HEK293T (cell line): ENCODE data around the gene PRSS57.
"Not testable (repeated sequence)": the region's sequence is repeated elsewhere in the genome, so short reads cannot be mapped to it uniquely, and the experiment has no call there.

Experiments used
- CTCF ChIA-PET: fragments of 350-600 bp; formaldehyde crosslinking; extraction: SDS; loops from one replicate; lab custom pipeline; 2021; ENCODE audit warnings: antibody characterized with exemption, inconsistent platforms; lab: Yijun Ruan, JAX
- POLR2A ChIA-PET: fragments of 350-600 bp; formaldehyde crosslinking; extraction: SDS; loops from one replicate; lab custom pipeline; 2020; ENCODE audit warnings: antibody characterized with exemption, inconsistent platforms; lab: Yijun Ruan, JAX
- DNase-seq: peaks from one replicate; pipeline ENCODE4 v3.0.0; 2012; ENCODE audit warnings: mixed read lengths; ENCODE audit errors: extremely low spot score
- ARNT ChIP-seq: fragments of 450-650 bp; IDR thresholded peaks from 2 replicates; pipeline ENCODE4 v1.6.1; 2017; ENCODE audit warnings: mild to moderate bottlenecking
- BHLHE40 ChIP-seq: fragments of 450-650 bp; IDR thresholded peaks from 2 replicates; pipeline ENCODE4 v1.6.1; 2016; ENCODE audit warnings: mild to moderate bottlenecking, moderate library complexity, borderline replicate concordance
- CTBP1 ChIP-seq: fragments of 450-650 bp; IDR thresholded peaks from 2 replicates; pipeline ENCODE4 v1.6.1; 2016; ENCODE audit warnings: borderline replicate concordance
- ELF4 ChIP-seq: fragments of 450-650 bp; IDR thresholded peaks from 2 replicates; pipeline ENCODE4 v1.6.1; 2017; ENCODE audit warnings: antibody characterized with exemption
- FOXA1 ChIP-seq: fragments of 450-650 bp; IDR thresholded peaks from 2 replicates; pipeline ENCODE4 v1.6.1; 2016; ENCODE audit warnings: mild to moderate bottlenecking
- FOXK2 ChIP-seq: fragments of 450-650 bp; IDR thresholded peaks from 2 replicates; pipeline ENCODE4 v1.6.1; 2016; ENCODE audit warnings: mild to moderate bottlenecking
- FOXM1 ChIP-seq: fragments of 450-650 bp; IDR thresholded peaks from 2 replicates; pipeline ENCODE4 v1.6.1; 2017; ENCODE audit warnings: mild to moderate bottlenecking, borderline replicate concordance
- HDGF ChIP-seq: fragments of 450-650 bp; IDR thresholded peaks from 2 replicates; pipeline ENCODE4 v1.6.1; 2017; ENCODE audit warnings: antibody characterized with exemption, borderline replicate concordance
- L3MBTL2 ChIP-seq: fragments of 450-650 bp; conservative IDR thresholded peaks from 2 replicates; pipeline ENCODE4 v1.6.1; 2016; ENCODE audit warnings: mild to moderate bottlenecking
- LEF1 ChIP-seq: fragments of 450-650 bp; IDR thresholded peaks from 2 replicates; pipeline ENCODE4 v1.6.1; 2017; ENCODE audit warnings: mild to moderate bottlenecking, borderline replicate concordance
- NFRKB ChIP-seq: fragments of 450-650 bp; IDR thresholded peaks from 2 replicates; pipeline ENCODE4 v1.6.1; 2016; ENCODE audit warnings: mild to moderate bottlenecking, moderate library complexity
- SP1 ChIP-seq: fragments of 450-650 bp; IDR thresholded peaks from 2 replicates; pipeline ENCODE4 v1.6.1; 2017
- SUZ12 ChIP-seq: fragments of 450-650 bp; IDR thresholded peaks from 2 replicates; pipeline ENCODE4 v1.6.1; 2016; ENCODE audit warnings: mild to moderate bottlenecking
- TARDBP ChIP-seq: fragments of 450-650 bp; IDR thresholded peaks from 2 replicates; pipeline ENCODE4 v1.6.1; 2016
- ZNF384 ChIP-seq: fragments of 450-650 bp; IDR thresholded peaks from 2 replicates; pipeline ENCODE4 v1.6.1; 2016
- TF ChIP-seq, protein P1 (sequence below): fragments of 450-650 bp; IDR thresholded peaks from 2 replicates; pipeline ENCODE4 v1.6.1; 2016

The PRSS57 gene

DNA sequence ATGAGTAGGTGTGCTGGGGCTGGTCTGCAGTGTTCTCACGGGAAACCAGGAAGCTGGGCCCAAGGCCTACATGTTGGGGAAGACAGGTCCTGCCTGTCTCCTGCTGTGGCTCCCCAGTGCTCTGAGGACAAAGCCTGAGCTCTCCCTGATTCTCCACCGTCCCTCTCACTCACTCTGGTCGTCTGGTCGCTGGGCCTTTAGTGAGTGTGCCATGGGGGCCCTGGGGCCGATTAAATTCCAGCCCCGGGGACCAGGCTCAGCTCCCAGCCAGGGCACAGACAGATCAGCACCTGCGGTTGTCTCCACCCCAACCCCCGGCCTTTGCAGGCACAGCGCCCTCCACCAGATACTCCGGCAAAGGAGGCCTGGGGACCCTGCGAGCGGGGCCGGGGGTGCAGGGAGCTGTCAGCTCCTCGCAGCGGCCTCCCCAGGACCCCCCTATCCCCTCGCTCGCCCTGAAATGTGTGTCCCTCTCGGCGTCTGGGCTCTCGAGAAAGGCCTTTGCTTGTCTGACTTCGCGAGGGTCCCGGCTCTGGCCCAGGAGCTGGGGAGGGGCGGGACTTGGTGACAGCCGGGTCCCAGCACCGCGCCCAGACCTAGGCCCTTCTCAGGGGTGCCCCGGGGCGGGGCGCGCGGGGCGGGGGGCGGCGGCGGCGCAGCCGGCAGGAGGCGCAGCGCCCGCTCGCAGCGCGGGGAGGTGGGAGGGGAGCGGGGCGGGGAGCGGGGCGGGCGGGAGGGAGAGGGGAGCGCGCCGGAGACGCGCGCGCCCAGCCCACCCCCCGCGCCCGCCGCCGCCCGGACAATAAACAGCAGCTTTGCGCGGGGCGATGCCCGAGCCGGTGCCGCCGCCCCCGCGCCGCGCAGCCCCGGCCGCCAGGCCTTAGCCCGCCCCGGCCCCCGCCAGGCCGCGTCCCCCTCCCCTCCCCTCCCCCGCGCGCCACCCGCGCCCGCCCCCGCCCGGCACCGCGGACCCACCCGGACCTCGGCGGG, 13.2 kb upstream of the PRSS57 start, which contains the start of gene PALM:
Gene PALM (plus strand): TSS at position 782 of the 990 bp plus-strand sequence. CDS start 212 bp downstream, outside the sequence.
- DNase-seq = peak; percentile 54
- CTCF ChIA-PET = no interaction called here
- TF ChIP-seq LEF1 (no peak), FOXA1 (no peak), ELF4 (no peak), ARNT (no peak), SUZ12 (no peak), TARDBP (no peak)
- POLR2A ChIA-PET = interaction anchor here (1.0 kb wide), 1 partner anchor 28 kb away, joined by 3 read pairs; no protein-coding TSS in a partner anchor

DNA sequence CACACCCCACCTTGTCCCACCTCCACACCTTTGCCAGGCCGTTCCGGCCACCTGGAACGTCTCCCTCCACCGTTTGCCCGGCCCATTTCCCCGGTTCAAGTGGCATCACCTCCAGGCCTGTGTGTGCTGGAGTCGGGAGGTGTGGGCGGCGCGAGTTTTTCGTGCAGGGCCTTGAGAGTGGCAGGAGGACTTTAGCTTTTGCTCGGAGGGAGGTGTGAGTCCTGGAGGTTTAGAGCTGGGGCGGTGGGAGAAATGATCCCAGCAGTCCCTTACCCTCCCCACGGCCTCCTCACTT, 9.1 kb upstream of the PRSS57 start:
- POLR2A ChIA-PET = no interaction called here

DNA sequence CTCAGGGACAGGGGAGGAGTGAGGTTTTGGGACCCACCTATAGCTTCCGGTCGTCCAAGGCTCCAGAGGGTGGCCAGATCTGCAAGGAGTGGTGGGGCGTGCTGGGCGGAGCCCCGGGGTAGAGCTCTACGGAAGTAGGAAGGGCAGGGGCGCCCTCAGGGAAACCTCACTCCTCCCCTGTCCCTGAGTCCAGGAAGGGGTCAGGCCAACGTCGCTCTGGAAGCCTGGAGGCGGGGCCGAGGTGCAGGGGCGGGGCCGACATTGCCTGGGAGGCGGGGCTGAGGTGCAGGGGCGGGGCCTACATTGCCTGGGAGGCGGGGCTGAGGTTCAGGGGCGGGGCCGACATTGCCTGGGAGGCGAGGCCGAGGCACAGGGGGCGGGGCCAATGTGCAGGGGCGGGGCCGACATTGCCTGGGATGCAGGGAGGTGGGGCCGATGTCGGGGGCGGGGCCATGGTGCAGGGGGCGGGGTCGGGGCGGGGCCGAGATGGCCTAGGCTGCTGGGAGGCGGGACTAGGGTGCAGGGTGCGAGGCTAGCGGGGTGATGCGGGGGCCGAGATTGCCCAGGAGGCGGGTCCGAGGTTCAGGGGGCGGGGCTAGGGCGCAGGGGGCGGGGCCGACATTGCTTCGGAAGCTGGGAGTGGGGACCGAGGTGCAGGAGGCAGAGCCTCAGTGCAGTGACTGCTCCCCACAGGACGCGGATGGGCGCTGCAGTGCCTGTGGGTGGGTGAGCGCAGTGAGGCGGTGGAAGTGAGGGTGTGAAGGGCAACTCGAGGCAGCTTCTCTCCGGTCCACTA, 8.6 kb upstream of the PRSS57 start:
- POLR2A ChIA-PET = interaction anchor here (0.8 to 1.2 kb wide), 3 partner anchors 23 to 41 kb away, joined by 3 to 7 read pairs (median 3); partner anchors contain the start of gene RNF126
- CTCF ChIA-PET = interaction anchor here (0.6 kb wide), 1 partner anchor 78 kb away, joined by 4 read pairs; no protein-coding TSS in a partner anchor

More for the DNA sequence above, 9.1 kb upstream of the PRSS57 start:
- no peak for DNase-seq
- CTCF ChIA-PET = interaction anchor here (0.6 kb wide), 1 partner anchor 78 kb away, joined by 4 read pairs; no protein-coding TSS in a partner anchor
- TF ChIP-seq TARDBP = no peak

DNA sequence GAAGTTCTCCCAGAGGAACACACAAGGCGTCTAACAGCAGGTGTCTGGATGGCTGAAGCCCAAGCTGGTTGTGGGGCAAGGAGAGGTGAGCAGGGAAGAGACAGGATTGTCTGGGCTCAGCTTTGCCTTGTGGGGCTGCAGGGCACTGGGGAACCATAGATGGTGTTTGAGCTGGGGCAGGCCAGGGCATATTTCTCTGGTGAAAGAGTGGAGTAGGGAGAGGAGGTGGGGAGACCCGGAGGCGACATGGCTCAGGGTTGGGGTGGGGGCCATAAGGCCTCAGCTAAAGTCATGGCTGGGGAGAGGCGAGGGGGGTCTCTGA, 8.0 kb upstream of the PRSS57 start:
- POLR2A ChIA-PET = interaction anchor here (0.8 to 1.2 kb wide), 3 partner anchors 22 to 40 kb away, joined by 3 to 7 read pairs (median 3); partner anchors contain the start of gene RNF126

More for the DNA sequence above, 8.6 kb upstream of the PRSS57 start:
- TF ChIP-seq BHLHE40 = no peak
- TF ChIP-seq HDGF = no peak
- TF ChIP-seq ELF4 = no peak
- no peak for TF ChIP-seq SP1
- TF ChIP-seq FOXA1 = no peak
- no peak for TF ChIP-seq LEF1
- TF ChIP-seq TARDBP = no peak
- TF ChIP-seq, protein P1, sequence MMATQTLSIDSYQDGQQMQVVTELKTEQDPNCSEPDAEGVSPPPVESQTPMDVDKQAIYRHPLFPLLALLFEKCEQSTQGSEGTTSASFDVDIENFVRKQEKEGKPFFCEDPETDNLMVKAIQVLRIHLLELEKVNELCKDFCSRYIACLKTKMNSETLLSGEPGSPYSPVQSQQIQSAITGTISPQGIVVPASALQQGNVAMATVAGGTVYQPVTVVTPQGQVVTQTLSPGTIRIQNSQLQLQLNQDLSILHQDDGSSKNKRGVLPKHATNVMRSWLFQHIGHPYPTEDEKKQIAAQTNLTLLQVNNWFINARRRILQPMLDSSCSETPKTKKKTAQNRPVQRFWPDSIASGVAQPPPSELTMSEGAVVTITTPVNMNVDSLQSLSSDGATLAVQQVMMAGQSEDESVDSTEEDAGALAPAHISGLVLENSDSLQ = no peak
- no peak for TF ChIP-seq CTBP1
- peak; percentile 97 for DNase-seq

DNA sequence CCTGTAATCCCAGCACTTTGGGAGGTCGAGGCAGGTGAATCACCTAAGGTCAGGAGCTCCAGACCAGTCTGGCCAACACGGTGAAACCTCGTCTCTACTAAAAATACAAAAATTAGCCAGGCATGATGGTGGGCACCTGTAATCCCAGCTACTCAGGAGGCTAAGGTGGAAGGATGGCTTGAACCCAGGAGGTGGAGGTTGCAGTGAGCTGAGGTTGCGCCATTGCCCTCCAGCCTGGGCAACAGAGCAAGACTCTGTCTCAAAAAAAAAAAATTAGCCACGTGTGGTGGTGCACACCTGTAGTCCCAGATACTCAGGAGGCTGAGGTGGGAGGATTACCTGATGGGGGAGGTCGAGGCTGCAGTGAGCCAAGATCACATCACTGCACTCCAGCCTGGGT, 7.6 kb upstream of the PRSS57 start:
- CTCF ChIA-PET = interaction anchor here (0.6 kb wide), 1 partner anchor 40 kb away, joined by 3 read pairs; no protein-coding TSS in a partner anchor

More for the DNA sequence above, 8.0 kb upstream of the PRSS57 start:
- no peak for DNase-seq
- CTCF ChIA-PET = interaction anchor here (0.6 kb wide), 1 partner anchor 40 kb away, joined by 3 read pairs; no protein-coding TSS in a partner anchor
- no peak for TF ChIP-seq ARNT
- no peak for TF ChIP-seq BHLHE40
- TF ChIP-seq, protein P1 = no peak
- TF ChIP-seq ZNF384 = no peak
- no peak for TF ChIP-seq L3MBTL2
- TF ChIP-seq ELF4 = no peak
- no peak for TF ChIP-seq FOXA1
- no peak for TF ChIP-seq CTBP1
- no peak for TF ChIP-seq LEF1
- no peak for TF ChIP-seq SUZ12
- no peak for TF ChIP-seq HDGF
- no peak for TF ChIP-seq TARDBP
- no peak for TF ChIP-seq SP1
- no peak for TF ChIP-seq FOXK2
- TF ChIP-seq FOXM1 = no peak
- no peak for TF ChIP-seq NFRKB

DNA sequence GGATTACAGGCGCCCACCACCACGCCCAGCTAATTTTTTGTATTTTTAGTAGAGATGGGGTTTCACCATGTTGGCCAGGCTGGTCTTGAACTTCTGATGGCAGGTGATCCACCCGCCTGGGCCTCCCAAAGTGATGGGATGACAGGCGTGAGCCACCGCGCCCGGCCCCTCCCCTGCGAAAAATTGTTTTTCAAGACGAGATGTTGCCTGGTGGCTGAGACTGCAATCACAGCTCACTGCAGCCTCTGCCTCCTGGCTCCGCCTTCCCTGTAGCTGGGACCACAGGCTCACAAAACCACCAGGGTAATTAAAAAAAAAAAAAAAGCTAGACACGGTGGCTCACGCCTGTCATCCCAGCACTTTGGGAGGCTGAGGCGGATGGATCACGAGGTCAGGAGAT, 4.6 kb upstream of the PRSS57 start:
- POLR2A ChIA-PET, DNase-seq: not testable (repeated sequence)
- CTCF ChIA-PET = interaction anchor here (0.7 kb wide), 1 partner anchor 19 kb away, joined by 3 read pairs; no protein-coding TSS in a partner anchor

More for the DNA sequence above, 7.6 kb upstream of the PRSS57 start:
- not testable (repeated sequence) for DNase-seq
- POLR2A ChIA-PET = interaction anchor here (0.8 to 1.2 kb wide), 3 partner anchors 22 to 40 kb away, joined by 3 to 7 read pairs (median 3); partner anchors contain the start of gene RNF126

DNA sequence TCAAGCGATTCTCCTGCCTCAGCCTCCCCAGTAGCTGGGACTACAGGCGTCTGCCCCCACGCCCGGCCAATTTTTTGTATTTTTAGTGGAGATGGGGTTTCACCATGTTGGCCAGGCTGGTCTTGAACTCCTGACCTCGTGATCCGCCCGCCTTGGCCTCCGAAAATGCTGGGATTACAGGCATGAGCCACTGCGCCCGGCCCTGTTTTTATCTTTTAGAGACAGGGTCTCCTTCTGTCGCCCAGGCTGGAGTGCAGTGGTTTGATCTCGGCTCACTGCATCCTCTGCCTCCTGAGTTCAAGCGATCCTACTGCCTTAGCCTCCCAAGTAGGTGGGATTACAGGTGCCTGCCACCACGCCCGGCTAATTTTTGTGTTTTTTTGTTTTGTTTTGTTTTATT, 3.3 kb upstream of the PRSS57 start:
- CTCF ChIA-PET, DNase-seq, POLR2A ChIA-PET: not testable (repeated sequence)

More for the DNA sequence above, 4.6 kb upstream of the PRSS57 start:
- TF ChIP-seq ZNF384 = peak; percentile 83
